GM06990 (cell line): ENCODE measurements around the gene MGAT3.
A peak's percentile ranks its signal among the peaks of the same experiment; 100 is the strongest.

Source experiments
- DNase-seq: peaks from one replicate; pipeline ENCODE4 v3.0.0-alpha.2; 2011; ENCODE audit not compliant: insufficient read length; ENCODE audit errors: extremely low read depth
- H3K27me3 ChIP-seq: replicated peaks from 2 replicates; pipeline ENCODE4 v1.6.0; 2011; ENCODE audit warnings: low read length; ENCODE audit not compliant: control insufficient read depth, insufficient read depth
- H3K36me3 ChIP-seq: 2 replicates; pipeline ENCODE4 v1.5.1; 2011; ENCODE audit warnings: low read length; ENCODE audit not compliant: control insufficient read depth, insufficient read depth
- H3K4me3 ChIP-seq: replicated peaks from 2 replicates; pipeline ENCODE4 v1.5.1; 2011; ENCODE audit warnings: low read depth, mild to moderate bottlenecking, control low read depth, low read length
- CTCF ChIP-seq: IDR thresholded peaks from 2 replicates; pipeline ENCODE4 v1.5.1; 2011; ENCODE audit warnings: low read length, control low read depth, mild to moderate bottlenecking, inconsistent platforms; ENCODE audit not compliant: insufficient read depth, poor library complexity, severe bottlenecking

MGAT3 gene

GRCh38 chr22:39527481-39527961 is 70.7 kb downstream of the MGAT3 start:
- DNase-seq: no peak
- Histone ChIP-seq H3K27me3 (no peaks in the 10 kb centered on the region), H3K4me3 (no peak overlapping the region), H3K36me3 (peaks cover 26% of the 10 kb centered on the region)
- TF ChIP-seq CTCF: no peak

GRCh38 chr22:39528080-39528661 is 71.4 kb downstream of the MGAT3 start:
- Histone ChIP-seq H3K36me3 (peaks cover 19% of the 10 kb centered on the region), H3K4me3 (peak overlapping the region; percentile 58), H3K27me3 (no peaks in the 10 kb centered on the region)
- DNase-seq: no peak
- TF ChIP-seq CTCF: no peak

- peak overlapping the region; percentile 58 for H3K4me3 ChIP-seq
- peak; percentile 99 for TF ChIP-seq CTCF
- peak; percentile 95 for DNase-seq
- no peaks in the 10 kb centered on the region for H3K27me3 ChIP-seq
- peaks cover 16% of the 10 kb centered on the region for H3K36me3 ChIP-seq
Observed at GRCh38 chr22:39528681-39529486, 72.1 kb downstream of the MGAT3 start.

GRCh38 chr22:39529487-39529851 is 72.7 kb downstream of the MGAT3 start:
- H3K4me3 ChIP-seq: peak overlapping the region; percentile 32
- peaks cover 10% of the 10 kb centered on the region for H3K36me3 ChIP-seq
- DNase-seq: no peak

GRCh38 chr22:39530116-39530515 is 73.3 kb downstream of the MGAT3 start:
- TF ChIP-seq CTCF: no peak
- no peak for DNase-seq
- Histone ChIP-seq H3K27me3 (no peaks in the 10 kb centered on the region), H3K36me3 (peaks cover 7% of the 10 kb centered on the region), H3K4me3 (peak overlapping the region; percentile 32)

More at GRCh38 chr22:39529487-39529851, 72.7 kb downstream of the MGAT3 start:
- no peak for TF ChIP-seq CTCF
- no peaks in the 10 kb centered on the region for H3K27me3 ChIP-seq
